HepG2 (cell line): ENCODE measurements around the gene UBE3A. TPM values are rescaled to one million over a fixed set of nuclear protein-coding genes. Genes with fewer than 3 reads are reported as not detected.

Experiments used
- ATAC-seq: fragments of 200-7000 bp; cut with Tn5 transposase; 3 replicates; pipeline ENCODE4 v1.9.1; 2020; ENCODE audit warnings: mild to moderate bottlenecking, moderate library complexity
- BruUV-seq: library from RNA; stranded (reverse); fragments of 400-500 nt; replicated peaks from 2 replicates; lab custom pipeline; 2021; lab: Mats Ljungman, UMichigan
- CTCF ChIA-PET: fragments of 300-600 bp; formaldehyde crosslinking; extraction: SDS; loops from one replicate; lab custom pipeline; 2021; ENCODE audit warnings: low total read pairs, inconsistent platforms, low intra/inter-chr PET ratio; lab: Yijun Ruan, JAX
- POLR2A ChIA-PET: fragments of 350-600 bp; sonication (Branson Sonifier 250); formaldehyde crosslinking; loops from one replicate; lab custom pipeline; 2020; ENCODE audit warnings: antibody characterized with exemption, inconsistent platforms; lab: Yijun Ruan, JAX
- DNase-seq: peaks from one replicate; pipeline ENCODE4 v3.0.0-alpha.2; 2015; ENCODE audit warnings: low spot score
- FAIRE-seq: peaks from 3 replicates; lab custom pipeline; 2011; peaks lifted over from hg19 to GRCh38; lab: Jason Lieb, UNC
- H2AFZ ChIP-seq: one replicate; pipeline ENCODE4 v1.6.1; 2011; ENCODE audit warnings: low read length, inconsistent platforms
- H3K27ac ChIP-seq: fragments of 300-600 bp; 3 replicates; pipeline ENCODE4 v1.8.0; 2011; ENCODE audit warnings: mixed run types, mild to moderate bottlenecking, mixed read lengths, low read length, inconsistent platforms; ENCODE audit not compliant: insufficient read depth; ENCODE audit errors: extremely low read length
- H3K27me3 ChIP-seq, 2 experiments: fragments of 200-600 bp in 1 of 2; 2 replicates in 1 of 2; 3 replicates in 1 of 2; pipeline versions ENCODE4 v1.6.0 to v1.8.0; 2011; ENCODE audit warnings: low read length in 2 of 2, mild to moderate bottlenecking in 2 of 2, moderate library complexity in 2 of 2, inconsistent platforms in 1 of 2; ENCODE audit not compliant: insufficient read depth in 2 of 2, control insufficient read depth in 1 of 2
- H3K36me3 ChIP-seq, 2 experiments: fragments of 200-600 bp in 1 of 2; replicated peaks in 1 of 2; 2 replicates in 1 of 2; 3 replicates in 1 of 2; pipeline versions ENCODE4 v1.5.1 to v1.8.0; 2011; ENCODE audit warnings: low read length in 2 of 2, inconsistent platforms in 1 of 2; ENCODE audit not compliant: insufficient read depth in 2 of 2, control insufficient read depth in 1 of 2
- H3K4me1 ChIP-seq: 2 replicates; pipeline ENCODE4 v1.5.1; 2012; ENCODE audit warnings: low read length, inconsistent platforms; ENCODE audit not compliant: insufficient read depth
- H3K4me2 ChIP-seq: 2 replicates; pipeline ENCODE4 v1.6.0; 2011; ENCODE audit warnings: low read depth, low read length, inconsistent platforms
- H3K4me3 ChIP-seq, 3 experiments: fragments of 200-600 bp in 1 of 3; sonication (generic), shearing (Covaris generic) in 1 of 3; replicated peaks in 1 of 3; 2 replicates each; pipeline ENCODE4 v1.5.1; 2011 to 2016; ENCODE audit warnings: low read length in 3 of 3, inconsistent platforms in 2 of 3, low read depth in 2 of 3, mild to moderate bottlenecking in 2 of 3, control low read depth in 1 of 3, mixed read lengths in 1 of 3; ENCODE audit not compliant: insufficient read depth in 1 of 3
- H3K79me2 ChIP-seq: one replicate; pipeline ENCODE4 v1.6.1; 2011; ENCODE audit warnings: low read length, inconsistent platforms; ENCODE audit not compliant: insufficient read depth
- H3K9ac ChIP-seq: 2 replicates; pipeline ENCODE4 v1.6.0; 2011; ENCODE audit warnings: mild to moderate bottlenecking, low read depth, low read length, inconsistent platforms; ENCODE audit not compliant: insufficient read depth
- H3K9me3 ChIP-seq: 2 replicates; pipeline ENCODE4 v1.5.1; 2012; ENCODE audit warnings: mild to moderate bottlenecking, low read length
- H4K20me1 ChIP-seq: 2 replicates; pipeline ENCODE4 v1.6.0; 2011; ENCODE audit warnings: inconsistent platforms, mild to moderate bottlenecking, low read length, moderate library complexity; ENCODE audit not compliant: insufficient read depth
- KDM1A ChIP-seq: IDR thresholded peaks from 2 replicates; pipeline ENCODE4 v1.6.1; 2016; ENCODE audit warnings: missing compliant biosample characterization
- KDM2A ChIP-seq: sonication (generic); formaldehyde crosslinking; IDR thresholded peaks from 2 replicates; pipeline ENCODE4 v1.4.0; 2020; ENCODE audit warnings: low read depth, missing genetic modification reagents, borderline replicate concordance
- MATR3 ChIP-seq: sonication (generic); formaldehyde crosslinking; IDR thresholded peaks from 2 replicates; pipeline ENCODE4 v1.4.0; 2020; ENCODE audit warnings: missing genetic modification reagents
- SAFB2 ChIP-seq: sonication (generic); formaldehyde crosslinking; IDR thresholded peaks from 2 replicates; pipeline ENCODE4 v1.5.1; 2020; ENCODE audit warnings: missing genetic modification reagents, low read depth, mild to moderate bottlenecking, borderline replicate concordance
- TRIM24 ChIP-seq: sonication (generic); formaldehyde crosslinking; IDR thresholded peaks from 2 replicates; pipeline ENCODE4 v1.8.0; 2022; ENCODE audit warnings: mild to moderate bottlenecking, missing genetic modification reagents
- ZNF354B ChIP-seq: sonication (generic); formaldehyde crosslinking; IDR thresholded peaks from 2 replicates; pipeline ENCODE4 v1.8.0; 2022; ENCODE audit warnings: mild to moderate bottlenecking, missing genetic modification reagents
- ZNF570 ChIP-seq: sonication (generic); formaldehyde crosslinking; IDR thresholded peaks from 2 replicates; pipeline ENCODE4 v1.4.0; 2020; ENCODE audit warnings: mild to moderate bottlenecking, missing genetic modification reagents, borderline replicate concordance
- ZNF607 ChIP-seq: sonication (generic); formaldehyde crosslinking; IDR thresholded peaks from 2 replicates; pipeline ENCODE4 v1.5.1; 2020; ENCODE audit warnings: missing genetic modification reagents, mild to moderate bottlenecking, borderline replicate concordance
- WGBS: methylation state at CpG from one replicate; pipeline ENCODE4 v1.1.6; 2017; ENCODE audit warnings: low lambda C conversion rate; 5-methylcytosine and 5-hydroxymethylcytosine counted together
- in situ Hi-C: cut with HindIII; loops from 2 replicates; pipeline ENCODE4 v1.10.0; 2017; ENCODE audit warnings: low pct_unique_long_range_greater_than_20kb; ENCODE audit not compliant: extremely low pct_ligation_motif_present
- intact Hi-C: fragments of 100-400 bp; cut with micrococcal nuclease; formaldehyde crosslinking; loops from one replicate; pipeline ENCODE4 v1.10.0; 2022; ENCODE audit not compliant: unreplicated experiment
- polyA plus RNA-seq, 8 experiments: library from polyadenylated mRNA; depleted of rRNA in 3 of 8; stranded (reverse) in 7 of 8; unstranded in 1 of 8; fragments of >200 nt; fragmentation: Illumina TruSeq in 4 of 8; extraction: Trizol in 4 of 8; gene quantifications; 2 replicates each; pipeline versions ENCODE4 v1.2.1 to v1.2.3, GENCODE V29; 2011 to 2016; ENCODE audit warnings: low read depth in 4 of 8, missing spikeins in 1 of 8, mixed read lengths in 1 of 8; ENCODE audit not compliant: insufficient read depth in 1 of 8
- total RNA-seq, 5 experiments: library from RNA; depleted of rRNA; stranded (reverse); fragments of >200 nt; fragmentation: Illumina TruSeq; extraction: Trizol; gene quantifications; 2 replicates each; pipeline ENCODE4 v1.2.3, GENCODE V29; 2016; ENCODE audit warnings: low read depth in 1 of 5
- TF ChIP-seq, protein P1 (sequence below): sonication (generic); formaldehyde crosslinking; IDR thresholded peaks from 2 replicates; pipeline ENCODE4 v1.4.0; 2020; ENCODE audit warnings: mild to moderate bottlenecking, missing genetic modification reagents, borderline replicate concordance
- TF ChIP-seq, protein P2 (sequence below): sonication (generic); formaldehyde crosslinking; IDR thresholded peaks from 2 replicates; pipeline ENCODE4 v1.4.0; 2020; ENCODE audit warnings: missing genetic modification reagents
- TF ChIP-seq, protein P3 (sequence below): sonication (generic); formaldehyde crosslinking; IDR thresholded peaks from 2 replicates; pipeline ENCODE4 v1.9.0; 2021; ENCODE audit warnings: missing genetic modification reagents, borderline replicate concordance
- TF ChIP-seq, protein P4 (sequence below): sonication (generic); formaldehyde crosslinking; IDR thresholded peaks from 2 replicates; pipeline ENCODE4 v1.4.0; 2020; ENCODE audit warnings: missing genetic modification reagents

UBE3A gene
- total and polyA plus RNA-seq, 2 of the 13 experiments (the other 11 are each of a cell fraction or from before 2014, with no cell fraction given): 17.3 to 80.5 TPM

DNA sequence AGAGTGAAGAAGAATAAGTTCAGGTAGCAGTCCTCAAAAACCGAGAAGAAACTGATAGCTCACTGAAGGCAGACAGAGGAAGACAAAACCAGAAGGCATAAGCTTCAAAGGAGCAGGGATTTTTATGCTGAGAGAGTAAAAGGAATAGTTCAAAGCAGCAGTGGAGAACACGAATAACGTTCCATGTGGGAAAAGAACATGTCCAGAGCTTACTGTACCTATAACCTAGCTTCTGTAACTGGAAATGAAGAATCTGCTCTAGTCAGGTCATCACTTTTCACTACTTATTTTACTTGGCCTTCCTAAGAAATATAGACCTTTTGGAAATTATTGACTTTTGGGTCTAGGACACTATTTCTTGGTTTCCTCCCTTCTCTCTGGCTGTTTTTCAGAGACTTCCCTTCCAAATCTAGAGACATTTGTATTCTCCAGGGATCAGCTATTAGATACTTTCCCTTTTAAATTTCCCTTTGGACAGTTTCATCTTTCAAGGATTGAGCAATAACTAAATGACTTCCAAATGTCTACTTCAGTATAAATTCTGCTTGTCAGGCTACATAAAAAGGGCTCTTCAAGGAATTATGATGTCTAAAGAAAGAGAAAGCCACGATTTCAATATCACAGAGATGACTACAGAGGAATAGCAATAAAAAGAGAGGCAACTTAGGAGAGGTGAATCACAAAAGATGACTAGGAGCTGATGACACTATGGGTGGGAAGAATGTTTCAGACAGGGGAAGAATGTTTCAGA lies 46.7 kb downstream of the UBE3A start:
- no peaks in the 10 kb centered on the region for H3K9me3 ChIP-seq
- FAIRE-seq: no peak
- WGBS: 95% methylated on average over 4 of the region's 4 CpGs
- no peak overlapping the region for H3K4me3 ChIP-seq
- intact Hi-C loops (no loop called here), in situ Hi-C loops (no loop called here)
- H3K79me2 ChIP-seq: peaks cover 28% of the 10 kb centered on the region
- CTCF ChIA-PET: no interaction called here
- no peak overlapping the region for H2AFZ ChIP-seq
- no peak for DNase-seq
- no peak overlapping the region for H3K4me2 ChIP-seq
- POLR2A ChIA-PET: no interaction called here
- H3K36me3 ChIP-seq: peaks cover 5 to 7% of the 10 kb centered on the region in 2 experiments
- ATAC-seq: no peak
- H4K20me1 ChIP-seq: no peaks in the 10 kb centered on the region
- BruUV-seq: no TSS peak
- no peak overlapping the region for H3K27ac ChIP-seq
- no peaks in the 10 kb centered on the region for H3K27me3 ChIP-seq
- H3K9ac ChIP-seq: no peak overlapping the region
- H3K4me1 ChIP-seq: no peaks in the 10 kb centered on the region; the same call in 1 of the 2 replicates
- TF ChIP-seq ZNF354B (CRISPR knock-in tag) (no peak), KDM2A (no peak), SAFB2 (CRISPR knock-in tag) (no peak), TRIM24 (CRISPR knock-in tag) (no peak), ZNF570 (no peak), ZNF607 (CRISPR knock-in tag) (no peak), MATR3 (CRISPR knock-in tag) (no peak), KDM1A (CRISPR knock-in tag) (no peak)
- TF ChIP-seq, protein P1, sequence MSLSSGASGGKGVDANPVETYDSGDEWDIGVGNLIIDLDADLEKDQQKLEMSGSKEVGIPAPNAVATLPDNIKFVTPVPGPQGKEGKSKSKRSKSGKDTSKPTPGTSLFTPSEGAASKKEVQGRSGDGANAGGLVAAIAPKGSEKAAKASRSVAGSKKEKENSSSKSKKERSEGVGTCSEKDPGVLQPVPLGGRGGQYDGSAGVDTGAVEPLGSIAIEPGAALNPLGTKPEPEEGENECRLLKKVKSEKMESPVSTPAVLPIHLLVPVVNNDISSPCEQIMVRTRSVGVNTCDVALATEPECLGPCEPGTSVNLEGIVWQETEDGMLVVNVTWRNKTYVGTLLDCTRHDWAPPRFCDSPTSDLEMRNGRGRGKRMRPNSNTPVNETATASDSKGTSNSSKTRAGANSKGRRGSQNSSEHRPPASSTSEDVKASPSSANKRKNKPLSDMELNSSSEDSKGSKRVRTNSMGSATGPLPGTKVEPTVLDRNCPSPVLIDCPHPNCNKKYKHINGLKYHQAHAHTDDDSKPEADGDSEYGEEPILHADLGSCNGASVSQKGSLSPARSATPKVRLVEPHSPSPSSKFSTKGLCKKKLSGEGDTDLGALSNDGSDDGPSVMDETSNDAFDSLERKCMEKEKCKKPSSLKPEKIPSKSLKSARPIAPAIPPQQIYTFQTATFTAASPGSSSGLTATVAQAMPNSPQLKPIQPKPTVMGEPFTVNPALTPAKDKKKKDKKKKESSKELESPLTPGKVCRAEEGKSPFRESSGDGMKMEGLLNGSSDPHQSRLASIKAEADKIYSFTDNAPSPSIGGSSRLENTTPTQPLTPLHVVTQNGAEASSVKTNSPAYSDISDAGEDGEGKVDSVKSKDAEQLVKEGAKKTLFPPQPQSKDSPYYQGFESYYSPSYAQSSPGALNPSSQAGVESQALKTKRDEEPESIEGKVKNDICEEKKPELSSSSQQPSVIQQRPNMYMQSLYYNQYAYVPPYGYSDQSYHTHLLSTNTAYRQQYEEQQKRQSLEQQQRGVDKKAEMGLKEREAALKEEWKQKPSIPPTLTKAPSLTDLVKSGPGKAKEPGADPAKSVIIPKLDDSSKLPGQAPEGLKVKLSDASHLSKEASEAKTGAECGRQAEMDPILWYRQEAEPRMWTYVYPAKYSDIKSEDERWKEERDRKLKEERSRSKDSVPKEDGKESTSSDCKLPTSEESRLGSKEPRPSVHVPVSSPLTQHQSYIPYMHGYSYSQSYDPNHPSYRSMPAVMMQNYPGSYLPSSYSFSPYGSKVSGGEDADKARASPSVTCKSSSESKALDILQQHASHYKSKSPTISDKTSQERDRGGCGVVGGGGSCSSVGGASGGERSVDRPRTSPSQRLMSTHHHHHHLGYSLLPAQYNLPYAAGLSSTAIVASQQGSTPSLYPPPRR (CRISPR knock-in tag): no peak
- TF ChIP-seq, protein P2, sequence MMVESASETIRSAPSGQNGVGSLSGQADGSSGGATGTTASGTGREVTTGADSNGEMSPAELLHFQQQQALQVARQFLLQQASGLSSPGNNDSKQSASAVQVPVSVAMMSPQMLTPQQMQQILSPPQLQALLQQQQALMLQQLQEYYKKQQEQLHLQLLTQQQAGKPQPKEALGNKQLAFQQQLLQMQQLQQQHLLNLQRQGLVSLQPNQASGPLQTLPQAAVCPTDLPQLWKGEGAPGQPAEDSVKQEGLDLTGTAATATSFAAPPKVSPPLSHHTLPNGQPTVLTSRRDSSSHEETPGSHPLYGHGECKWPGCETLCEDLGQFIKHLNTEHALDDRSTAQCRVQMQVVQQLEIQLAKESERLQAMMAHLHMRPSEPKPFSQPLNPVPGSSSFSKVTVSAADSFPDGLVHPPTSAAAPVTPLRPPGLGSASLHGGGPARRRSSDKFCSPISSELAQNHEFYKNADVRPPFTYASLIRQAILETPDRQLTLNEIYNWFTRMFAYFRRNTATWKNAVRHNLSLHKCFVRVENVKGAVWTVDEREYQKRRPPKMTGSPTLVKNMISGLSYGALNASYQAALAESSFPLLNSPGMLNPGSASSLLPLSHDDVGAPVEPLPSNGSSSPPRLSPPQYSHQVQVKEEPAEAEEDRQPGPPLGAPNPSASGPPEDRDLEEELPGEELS (CRISPR knock-in tag): no peak
- TF ChIP-seq, protein P3, sequence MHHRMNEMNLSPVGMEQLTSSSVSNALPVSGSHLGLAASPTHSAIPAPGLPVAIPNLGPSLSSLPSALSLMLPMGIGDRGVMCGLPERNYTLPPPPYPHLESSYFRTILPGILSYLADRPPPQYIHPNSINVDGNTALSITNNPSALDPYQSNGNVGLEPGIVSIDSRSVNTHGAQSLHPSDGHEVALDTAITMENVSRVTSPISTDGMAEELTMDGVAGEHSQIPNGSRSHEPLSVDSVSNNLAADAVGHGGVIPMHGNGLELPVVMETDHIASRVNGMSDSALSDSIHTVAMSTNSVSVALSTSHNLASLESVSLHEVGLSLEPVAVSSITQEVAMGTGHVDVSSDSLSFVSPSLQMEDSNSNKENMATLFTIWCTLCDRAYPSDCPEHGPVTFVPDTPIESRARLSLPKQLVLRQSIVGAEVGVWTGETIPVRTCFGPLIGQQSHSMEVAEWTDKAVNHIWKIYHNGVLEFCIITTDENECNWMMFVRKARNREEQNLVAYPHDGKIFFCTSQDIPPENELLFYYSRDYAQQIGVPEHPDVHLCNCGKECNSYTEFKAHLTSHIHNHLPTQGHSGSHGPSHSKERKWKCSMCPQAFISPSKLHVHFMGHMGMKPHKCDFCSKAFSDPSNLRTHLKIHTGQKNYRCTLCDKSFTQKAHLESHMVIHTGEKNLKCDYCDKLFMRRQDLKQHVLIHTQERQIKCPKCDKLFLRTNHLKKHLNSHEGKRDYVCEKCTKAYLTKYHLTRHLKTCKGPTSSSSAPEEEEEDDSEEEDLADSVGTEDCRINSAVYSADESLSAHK: no peak
- TF ChIP-seq, protein P4, sequence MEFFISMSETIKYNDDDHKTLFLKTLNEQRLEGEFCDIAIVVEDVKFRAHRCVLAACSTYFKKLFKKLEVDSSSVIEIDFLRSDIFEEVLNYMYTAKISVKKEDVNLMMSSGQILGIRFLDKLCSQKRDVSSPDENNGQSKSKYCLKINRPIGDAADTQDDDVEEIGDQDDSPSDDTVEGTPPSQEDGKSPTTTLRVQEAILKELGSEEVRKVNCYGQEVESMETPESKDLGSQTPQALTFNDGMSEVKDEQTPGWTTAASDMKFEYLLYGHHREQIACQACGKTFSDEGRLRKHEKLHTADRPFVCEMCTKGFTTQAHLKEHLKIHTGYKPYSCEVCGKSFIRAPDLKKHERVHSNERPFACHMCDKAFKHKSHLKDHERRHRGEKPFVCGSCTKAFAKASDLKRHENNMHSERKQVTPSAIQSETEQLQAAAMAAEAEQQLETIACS: no peak
